Choroid plexus epithelial cell (primary cell): ENCODE results near the gene ADCY2.

Experiments used
- DNase-seq: peaks from one replicate; pipeline ENCODE4 v3.0.0-alpha.2; 2010; ENCODE audit warnings: low read depth
- H3K4me3 ChIP-seq: 2 replicates; pipeline ENCODE4 v1.5.1; 2011; ENCODE audit warnings: low read depth, mild to moderate bottlenecking, control low read depth, low read length, moderate library complexity
- CTCF ChIP-seq: conservative IDR thresholded peaks from 2 replicates; pipeline ENCODE4 v1.5.1; 2011; ENCODE audit warnings: low read depth, mild to moderate bottlenecking, control low read depth, inconsistent platforms, low read length, moderate library complexity

Gene ADCY2

DNA sequence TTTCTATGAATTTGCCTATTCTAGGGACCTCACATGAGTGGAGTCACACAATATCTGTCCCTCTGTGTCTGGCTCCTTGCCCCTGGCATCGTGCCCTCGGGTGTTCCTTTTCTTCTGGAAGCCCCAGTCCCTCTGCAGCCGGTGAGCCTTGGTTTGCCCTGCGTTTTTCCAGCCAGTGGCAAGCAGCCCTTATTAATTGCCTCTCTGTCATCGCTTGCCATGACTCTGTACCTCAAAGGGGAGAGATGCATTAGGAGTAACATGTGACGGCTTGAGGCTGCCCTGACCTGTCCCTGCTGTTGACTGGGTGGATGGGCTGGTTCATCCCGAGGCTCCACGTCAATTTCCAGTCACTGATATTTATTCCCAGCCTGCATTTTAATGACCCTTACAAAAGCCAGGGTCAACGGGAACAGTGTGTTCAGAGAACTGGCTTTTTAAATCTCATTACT, 367.7 kb downstream of the ADCY2 start:
- H3K4me3 ChIP-seq = no peak overlapping the region
- no peak for DNase-seq
- TF ChIP-seq CTCF = no peak

GRCh38 chr5:7764452-7764851, 368.5 kb downstream of the ADCY2 start:
- no peak for DNase-seq
- TF ChIP-seq CTCF = no peak
- H3K4me3 ChIP-seq = no peak overlapping the region

- no peak for TF ChIP-seq CTCF
- no peak for DNase-seq
- H3K4me3 ChIP-seq = no peak overlapping the region
These were observed 374.5 kb downstream of the ADCY2 start for GRCh38 chr5:7770436-7770835.

DNA sequence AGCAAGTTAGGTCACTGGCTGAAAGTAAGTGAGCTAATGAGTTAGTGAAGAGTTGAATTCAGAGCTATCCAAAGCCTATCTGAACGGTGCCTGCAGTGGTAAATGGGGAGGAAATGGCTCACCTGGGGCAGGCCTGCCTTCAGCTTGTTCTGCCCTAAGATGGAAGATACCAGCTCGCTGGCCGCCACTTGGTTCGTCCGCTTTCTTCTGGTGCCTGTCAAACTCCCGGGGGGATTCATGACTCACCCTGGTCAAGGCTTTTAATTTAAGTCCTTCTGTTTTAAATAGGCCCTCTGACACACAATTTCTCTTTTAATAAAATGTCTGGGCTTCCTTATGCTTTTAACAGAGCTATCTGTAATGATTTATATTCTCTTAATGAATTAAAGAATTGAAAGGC, 376.2 kb downstream of the ADCY2 start:
- TF ChIP-seq CTCF = no peak
- no peak for DNase-seq
- no peak overlapping the region for H3K4me3 ChIP-seq

- DNase-seq = no peak
- no peak overlapping the region for H3K4me3 ChIP-seq
- no peak for TF ChIP-seq CTCF
These were observed 377.2 kb downstream of the ADCY2 start for GRCh38 chr5:7773178-7773577.

DNA sequence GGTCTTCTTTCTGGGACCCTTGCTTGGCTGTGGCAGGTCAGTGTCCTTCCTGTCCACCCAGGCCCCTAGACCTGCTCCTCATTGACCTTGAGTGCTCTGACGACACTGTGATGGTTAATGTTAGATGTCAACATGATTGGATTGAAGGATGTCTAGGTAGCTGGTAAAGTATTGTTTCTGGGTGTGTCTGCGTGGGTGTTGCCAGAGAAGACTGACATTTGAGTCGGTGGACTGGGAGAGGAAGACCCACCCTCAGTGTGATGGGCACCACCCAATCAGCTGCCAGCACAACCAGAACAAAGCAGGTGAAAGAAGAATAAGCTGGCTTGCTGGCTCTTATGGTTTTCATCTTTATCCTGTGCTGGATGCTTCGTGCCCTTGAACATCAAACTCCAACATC, 380.5 kb downstream of the ADCY2 start:
- H3K4me3 ChIP-seq = no peak overlapping the region
- no peak for DNase-seq
- no peak for TF ChIP-seq CTCF

GRCh38 chr5:7779019-7780005, 383.4 kb downstream of the ADCY2 start:
- no peak for TF ChIP-seq CTCF
- no peak overlapping the region for H3K4me3 ChIP-seq
- DNase-seq = no peak
